Sigmoid colon (tissue), 7 donors: ENCODE data around the gene ATP8A1. TPM values are rescaled to one million over a fixed set of nuclear protein-coding genes. Genes with fewer than 3 reads are reported as not detected.

Source experiments
- DNase-seq: peaks from one replicate; pipeline ENCODE4 v3.0.0-alpha.2; 2019
- H3K27ac ChIP-seq, 4 donors: fragments of 200-600 bp; sonication (generic); one replicate each; pipeline ENCODE4 v1.5.1; 2016 to 2019; ENCODE audit warnings: mild to moderate bottlenecking in 1 of 4
- H3K27me3 ChIP-seq, 3 donors: fragments of 200-600 bp; sonication (generic); one replicate each; pipeline ENCODE4 v1.5.1; 2019; ENCODE audit warnings: mild to moderate bottlenecking in 1 of 3
- H3K36me3 ChIP-seq, 4 donors: fragments of 200-600 bp; sonication (generic); one replicate each; pipeline ENCODE4 v1.5.1; 2016 to 2019
- H3K4me1 ChIP-seq, 4 donors: fragments of 200-600 bp; sonication (generic); one replicate each; pipeline ENCODE4 v1.5.1; 2017 to 2019
- H3K4me3 ChIP-seq, 4 donors: fragments of 200-600 bp; sonication (generic); one replicate each; pipeline ENCODE4 v1.5.1; 2017 to 2019; ENCODE audit warnings: mild to moderate bottlenecking in 2 of 4, moderate library complexity in 1 of 4
- H3K9me3 ChIP-seq, 4 donors: fragments of 200-600 bp in 3 of 4; sonication (generic) in 3 of 4; one replicate each; pipeline versions ENCODE4 v1.5.1 to v1.6.1; 2013 to 2019
- CTCF ChIP-seq, 4 experiments: fragments of 450-650 bp in 3 of 4; fragments of 200-600 bp in 1 of 4; IDR thresholded peaks; one replicate each; pipeline ENCODE4 v1.5.1; 2016 to 2019; ENCODE audit warnings: antibody characterized with exemption in 4 of 4, mild to moderate bottlenecking in 3 of 4, moderate library complexity in 2 of 4
- EP300 ChIP-seq, 4 donors: sonication (generic); formaldehyde crosslinking; IDR thresholded peaks; one replicate each; pipeline ENCODE4 v1.6.1; 2017; ENCODE audit warnings: antibody characterized with exemption in 4 of 4
- POLR2A ChIP-seq, 2 donors: fragments of 450-650 bp; IDR thresholded peaks; one replicate each; pipeline ENCODE4 v1.6.1; 2016; ENCODE audit warnings: antibody characterized with exemption in 2 of 2, mild to moderate bottlenecking in 2 of 2, moderate library complexity in 2 of 2
- POLR2AphosphoS5 ChIP-seq, 4 donors: sonication (generic); formaldehyde crosslinking; IDR thresholded peaks; one replicate each; pipeline ENCODE4 v1.6.1; 2017; ENCODE audit warnings: antibody characterized with exemption in 4 of 4
- WGBS, 2 donors: extraction: QIAGEN DNeasy Blood & Tissue Kit; methylation state at CpG; one replicate each; pipeline ENCODE4 v1.1.7; 2013; 5-methylcytosine and 5-hydroxymethylcytosine counted together
- intact Hi-C: fragments of 100-400 bp; cut with DNase I; formaldehyde crosslinking; loops from one replicate; pipeline ENCODE4 v1.15.1; 2023
- polyA plus RNA-seq, 3 donors: library from polyadenylated mRNA; stranded (reverse); fragments of 200-250 nt; gene quantifications; one replicate each; pipeline ENCODE4 v1.2.3, GENCODE V29; 2013
- total RNA-seq, 4 donors: library from RNA; depleted of rRNA; stranded (reverse); fragments of >200 nt; gene quantifications; one replicate each; pipeline ENCODE4 v1.1.0, GENCODE V29; 2016
- donor health status: healthy with polysubstance abuse.
- donor health status: Bipolar disorder and iron deficiency.
- donor health status: healthy.

ATP8A1 gene
- total and polyA plus RNA-seq, 7 donors, result 2.4 to 19.3 (median 14.5) TPM

- TF ChIP-seq EP300 (IDR thresholded peaks at IDR 0.05) (no peak), POLR2AphosphoS5 (IDR thresholded peaks at IDR 0.05) (no peak), POLR2A (IDR thresholded peaks at IDR 0.05) (no peak), CTCF (IDR thresholded peaks at IDR 0.05) (no peak)
- no peak for DNase-seq
- Histone ChIP-seq H3K4me3 (no peak overlapping the region), H3K9me3 (no peaks in the 10 kb centered on the region), H3K27ac (no peak overlapping the region), H3K27me3 (no peaks in the 10 kb centered on the region), H3K36me3 (no peaks in the 10 kb centered on the region), H3K4me1 (peaks cover 0 to 7% (median 0%) of the 10 kb centered on the region in 4 donors)
- intact Hi-C loops, result no loop called here
- 86 to 92% methylated on average over 1 of the region's 1 CpG for WGBS, 2 donors
These were observed 176.2 kb downstream of the ATP8A1 start for GRCh38 chr4:42480717-42481116.

DNA sequence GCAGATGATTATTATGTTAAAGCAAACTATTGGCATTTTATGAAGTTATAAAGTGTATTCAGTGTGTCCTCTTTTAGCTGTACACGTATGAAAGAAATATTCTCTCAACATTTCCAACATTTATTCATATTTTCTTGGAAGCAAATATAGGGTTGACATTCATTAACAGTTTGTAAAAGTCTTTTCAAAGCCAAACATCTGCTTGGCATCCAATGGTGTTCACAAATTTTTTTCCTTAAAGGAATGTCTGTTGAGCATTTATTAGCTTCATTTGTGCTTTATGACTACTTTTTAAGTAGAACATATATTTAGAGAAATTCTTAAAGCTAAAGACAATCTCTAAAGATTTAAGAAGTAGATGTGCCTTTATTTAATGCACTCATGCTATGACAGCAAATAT, 176.6 kb downstream of the ATP8A1 start:
- Histone ChIP-seq H3K27ac (no peak overlapping the region), H3K9me3 (no peaks in the 10 kb centered on the region), H3K4me3 (no peak overlapping the region), H3K36me3 (no peaks in the 10 kb centered on the region), H3K4me1 (peaks cover 0 to 7% (median 0%) of the 10 kb centered on the region in 4 donors), H3K27me3 (no peaks in the 10 kb centered on the region)
- no peak for DNase-seq
- intact Hi-C loops, result no loop called here
- TF ChIP-seq POLR2AphosphoS5 (IDR thresholded peaks at IDR 0.05), result no peak
- no peak for TF ChIP-seq EP300 (IDR thresholded peaks at IDR 0.05)
- TF ChIP-seq POLR2A (IDR thresholded peaks at IDR 0.05), result no peak
- no peak for TF ChIP-seq CTCF (IDR thresholded peaks at IDR 0.05)
- WGBS, 2 donors, result 80 to 92% methylated on average over 1 of the region's 1 CpG

DNA sequence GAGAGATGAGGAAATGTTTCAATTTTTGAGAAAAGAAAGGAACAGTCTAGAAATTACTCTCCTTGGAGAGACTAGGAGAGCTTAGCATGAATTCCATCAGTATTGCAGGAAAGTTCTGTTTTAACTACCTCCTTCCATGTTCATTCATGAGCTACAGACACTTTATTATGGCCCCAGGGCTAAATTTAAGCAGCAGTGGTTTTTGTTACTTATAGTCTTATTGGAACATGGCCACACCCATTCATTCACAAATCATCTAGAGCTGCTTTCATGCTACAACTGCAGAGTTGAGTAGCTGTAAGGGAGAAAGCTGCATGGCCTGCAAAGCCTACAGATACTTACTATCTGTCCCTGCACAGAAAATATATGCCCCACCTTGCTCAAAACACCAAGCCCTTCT, 178.0 kb downstream of the ATP8A1 start:
- intact Hi-C loops, result no loop called here
- H3K27ac ChIP-seq, result no peak overlapping the region
- no peaks in the 10 kb centered on the region for H3K27me3 ChIP-seq
- H3K9me3 ChIP-seq, result no peaks in the 10 kb centered on the region
- TF ChIP-seq POLR2A (IDR thresholded peaks at IDR 0.05) (no peak), EP300 (IDR thresholded peaks at IDR 0.05) (no peak), CTCF (IDR thresholded peaks at IDR 0.05) (no peak), POLR2AphosphoS5 (IDR thresholded peaks at IDR 0.05) (no peak)
- H3K4me3 ChIP-seq, result no peak overlapping the region
- no peak for DNase-seq
- H3K4me1 ChIP-seq, result peaks cover 0 to 7% (median 0%) of the 10 kb centered on the region in 4 donors
- no peaks in the 10 kb centered on the region for H3K36me3 ChIP-seq

- WGBS, 2 donors, result 90 to 95% methylated on average over 2 of the region's 2 CpGs
- Histone ChIP-seq H3K36me3 (no peaks in the 10 kb centered on the region), H3K27me3 (no peaks in the 10 kb centered on the region), H3K9me3 (no peaks in the 10 kb centered on the region), H3K27ac (no peak overlapping the region), H3K4me3 (no peak overlapping the region), H3K4me1 (peaks cover 0 to 3% (median 0%) of the 10 kb centered on the region in 4 donors)
- TF ChIP-seq POLR2A (IDR thresholded peaks at IDR 0.05) (no peak), EP300 (IDR thresholded peaks at IDR 0.05) (no peak), CTCF (IDR thresholded peaks at IDR 0.05) (no peak)
- no peak for DNase-seq
- intact Hi-C loops, result no loop called here
These were observed 178.4 kb downstream of the ATP8A1 start for GRCh38 chr4:42478509-42478908.

DNA sequence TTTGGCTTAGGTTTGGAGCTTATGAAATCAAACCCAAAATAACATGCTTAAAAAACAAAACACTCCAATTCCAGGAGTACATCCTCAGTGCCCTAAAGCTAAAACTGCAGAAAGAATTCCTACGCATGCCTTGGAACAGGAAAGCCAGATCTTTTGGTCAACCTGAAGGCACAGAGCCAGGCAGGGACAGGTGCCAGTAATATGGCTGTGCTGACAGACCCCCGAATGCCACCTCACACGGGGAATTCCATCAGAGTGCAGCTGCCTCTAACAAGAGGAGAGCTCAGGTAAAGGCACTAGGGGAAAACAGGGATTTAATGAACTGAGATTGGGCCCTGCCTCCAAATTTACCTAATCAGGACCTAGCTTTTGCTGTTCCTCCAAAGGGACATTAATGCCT, 182.5 kb downstream of the ATP8A1 start:
- Histone ChIP-seq H3K4me3 (no peak overlapping the region), H3K27me3 (no peaks in the 10 kb centered on the region), H3K36me3 (no peaks in the 10 kb centered on the region), H3K27ac (no peak overlapping the region), H3K4me1 (no peaks in the 10 kb centered on the region), H3K9me3 (no peaks in the 10 kb centered on the region)
- intact Hi-C loops, result no loop called here
- DNase-seq, result no peak
- TF ChIP-seq EP300 (IDR thresholded peaks at IDR 0.05), result no peak
- no peak for TF ChIP-seq CTCF (IDR thresholded peaks at IDR 0.05)
- TF ChIP-seq POLR2AphosphoS5 (IDR thresholded peaks at IDR 0.05), result no peak
- TF ChIP-seq POLR2A (IDR thresholded peaks at IDR 0.05), result no peak
- 78 to 94% methylated on average over 3 of the region's 3 CpGs for WGBS, 2 donors
